ENCODE measurements around the gene TEX54.

GRCh38 chr11:62805961-62806441, 26.6 kb downstream of the TEX54 start:
- TF ChIP-seq CHD2 (IDR thresholded peaks at IDR 0.05; ENCODE audit: low read depth, low read length), result no peak
- no peak for TF ChIP-seq ETV5 (CRISPR knock-in tag; IDR thresholded peaks at IDR 0.05; ENCODE audit: borderline replicate concordance)
